ENCODE results near the gene RNF212.

RNF212 gene

GRCh38 chr4:1075809-1076699, 37.3 kb downstream of the RNF212 start:
- H3K4me3 Mint-ChIP-seq: no peak overlapping the region
- H3K36me3 Mint-ChIP-seq (ENCODE audit: low read depth): no peaks in the 10 kb centered on the region
- H3K27ac Mint-ChIP-seq: no peak overlapping the region
- peaks cover 8% of the 10 kb centered on the region for H3K4me1 Mint-ChIP-seq (ENCODE audit: low read depth)
- H3K9me3 Mint-ChIP-seq: no peaks in the 10 kb centered on the region
- peaks cover 20% of the 10 kb centered on the region for H3K27me3 Mint-ChIP-seq (ENCODE audit: low read depth)

GRCh38 chr4:1075225-1075624, 38.1 kb downstream of the RNF212 start:
- Mint-ChIP-seq H3K4me1 (ENCODE audit: low read depth) (peaks cover 8% of the 10 kb centered on the region), H3K9me3 (no peaks in the 10 kb centered on the region), H3K36me3 (ENCODE audit: low read depth) (no peaks in the 10 kb centered on the region), H3K27ac (no peak overlapping the region), H3K4me3 (no peak overlapping the region), H3K27me3 (ENCODE audit: low read depth) (peaks cover 24% of the 10 kb centered on the region)

GRCh38 chr4:1074077-1074476, 39.3 kb downstream of the RNF212 start:
- Mint-ChIP-seq H3K27ac (no peak overlapping the region), H3K4me3 (no peak overlapping the region), H3K4me1 (ENCODE audit: low read depth) (peaks cover 8% of the 10 kb centered on the region)

DNA sequence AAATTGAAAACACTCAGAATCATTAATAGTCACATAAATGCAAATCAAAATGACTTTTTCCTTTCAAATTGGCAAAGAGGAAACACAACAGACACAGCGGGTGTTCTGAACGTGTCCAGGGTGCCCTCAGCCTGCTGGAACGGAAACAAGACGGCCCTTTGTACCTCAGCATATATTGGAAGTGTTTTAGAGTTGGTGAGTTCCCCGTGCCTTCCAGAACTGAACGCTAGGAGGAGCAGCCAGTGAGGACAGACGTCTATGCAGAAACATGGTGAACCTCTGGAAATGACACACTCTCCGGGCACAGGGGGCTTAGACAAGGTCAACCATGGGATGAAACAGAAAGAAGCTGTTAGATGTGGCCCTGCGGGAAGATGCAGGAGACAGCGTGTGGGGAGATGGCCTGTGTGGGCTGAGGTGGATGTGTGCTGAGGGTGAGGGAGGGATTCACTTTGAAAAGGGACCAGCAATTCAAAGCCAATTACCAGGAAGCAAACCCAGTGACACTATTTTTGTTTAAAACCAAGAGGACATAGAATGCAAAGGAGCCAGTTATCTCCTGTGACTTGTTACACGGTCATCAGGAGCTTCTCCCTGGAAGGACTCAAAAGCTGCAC, 40.4 kb downstream of the RNF212 start:
- H3K27me3 Mint-ChIP-seq (ENCODE audit: low read depth): peaks cover 35% of the 10 kb centered on the region
- H3K9me3 Mint-ChIP-seq: no peaks in the 10 kb centered on the region
- H3K4me1 Mint-ChIP-seq (ENCODE audit: low read depth): peaks cover 8% of the 10 kb centered on the region
- H3K4me3 Mint-ChIP-seq: no peak overlapping the region
- no peak overlapping the region for H3K27ac Mint-ChIP-seq
- H3K36me3 Mint-ChIP-seq (ENCODE audit: low read depth): no peaks in the 10 kb centered on the region

More at GRCh38 chr4:1074077-1074476, 39.3 kb downstream of the RNF212 start:
- no peaks in the 10 kb centered on the region for H3K9me3 Mint-ChIP-seq
- H3K27me3 Mint-ChIP-seq (ENCODE audit: low read depth): peaks cover 30% of the 10 kb centered on the region
- H3K36me3 Mint-ChIP-seq (ENCODE audit: low read depth): no peaks in the 10 kb centered on the region

DNA sequence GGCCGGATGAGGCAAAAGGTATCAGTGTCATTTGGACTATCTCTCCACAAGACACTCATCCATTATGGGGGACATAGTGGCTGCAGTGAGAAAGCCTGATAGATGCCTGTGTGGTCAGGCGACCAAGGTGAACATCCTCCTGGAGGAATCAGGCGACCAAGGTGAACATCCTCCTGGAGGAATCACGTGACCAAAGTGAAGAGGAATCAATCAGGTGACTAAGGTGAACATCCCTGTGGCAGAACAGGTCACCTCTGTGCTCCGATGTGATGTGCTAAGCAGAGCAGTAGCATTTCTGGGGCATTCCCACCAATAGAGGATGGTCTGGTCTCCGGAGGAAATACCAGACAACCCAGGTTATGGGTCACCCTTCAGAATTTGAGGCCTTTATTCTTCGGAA, 44.0 kb downstream of the RNF212 start:
- H3K4me3 Mint-ChIP-seq: no peak overlapping the region
- no peak overlapping the region for H3K27ac Mint-ChIP-seq
- H3K27me3 Mint-ChIP-seq (ENCODE audit: low read depth): peaks cover 46% of the 10 kb centered on the region
- peaks cover 8% of the 10 kb centered on the region for H3K4me1 Mint-ChIP-seq (ENCODE audit: low read depth)
- no peaks in the 10 kb centered on the region for H3K36me3 Mint-ChIP-seq (ENCODE audit: low read depth)
- H3K9me3 Mint-ChIP-seq: no peaks in the 10 kb centered on the region

DNA sequence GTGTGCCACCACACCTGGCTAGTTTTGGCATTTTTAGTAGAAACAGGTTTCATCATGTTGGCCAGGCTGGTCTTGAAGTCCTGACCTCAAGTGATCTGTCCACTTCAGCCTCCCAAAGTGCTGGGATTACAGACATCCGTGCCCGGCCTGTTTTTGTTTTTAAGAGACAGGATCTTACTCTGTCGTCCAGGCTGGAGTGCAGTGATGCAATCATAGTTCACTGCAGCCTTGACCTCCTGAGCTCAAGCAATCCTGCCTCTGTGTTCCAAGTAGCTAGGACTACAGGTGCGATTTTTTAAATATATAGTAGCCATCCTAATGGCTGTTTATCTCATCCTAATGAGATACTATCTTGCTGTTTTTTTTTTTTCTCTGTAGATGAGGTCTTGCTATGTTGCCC, 47.6 kb downstream of the RNF212 start:
- Mint-ChIP-seq H3K4me1 (ENCODE audit: low read depth) (peaks cover 13% of the 10 kb centered on the region), H3K9me3 (no peaks in the 10 kb centered on the region), H3K27me3 (ENCODE audit: low read depth) (peaks cover 50% of the 10 kb centered on the region)

GRCh38 chr4:1062419-1062818, 50.9 kb downstream of the RNF212 start:
- peaks cover 34% of the 10 kb centered on the region for H3K27me3 Mint-ChIP-seq (ENCODE audit: low read depth)
- peaks cover 13% of the 10 kb centered on the region for H3K4me1 Mint-ChIP-seq (ENCODE audit: low read depth)
- H3K36me3 Mint-ChIP-seq (ENCODE audit: low read depth): no peaks in the 10 kb centered on the region
- no peaks in the 10 kb centered on the region for H3K9me3 Mint-ChIP-seq
- H3K27ac Mint-ChIP-seq: peak overlapping the region; percentile 46
- H3K4me3 Mint-ChIP-seq: peak overlapping the region; percentile 57

More for the DNA sequence above, 47.6 kb downstream of the RNF212 start:
- no peak overlapping the region for H3K4me3 Mint-ChIP-seq
- H3K27ac Mint-ChIP-seq: no peak overlapping the region
- no peaks in the 10 kb centered on the region for H3K36me3 Mint-ChIP-seq (ENCODE audit: low read depth)

DNA sequence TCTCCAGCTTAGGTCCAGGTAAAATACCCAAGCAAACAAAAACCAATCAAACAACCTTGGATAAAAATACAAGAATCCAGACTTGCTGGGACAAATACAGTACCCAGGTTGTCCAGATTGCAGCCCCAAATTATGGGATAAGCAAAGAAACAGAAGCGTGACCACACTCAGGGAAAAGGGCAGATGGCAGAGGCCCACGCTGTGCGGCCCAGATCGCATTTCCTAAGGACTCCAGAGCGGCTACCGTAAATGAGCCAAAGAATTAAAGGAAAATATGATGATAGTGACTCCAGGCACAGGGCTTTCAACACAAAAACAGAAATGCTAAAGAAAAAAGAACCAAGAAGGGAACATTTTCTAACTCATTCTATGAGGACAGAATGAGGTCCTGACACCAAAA, 51.6 kb downstream of the RNF212 start:
- Mint-ChIP-seq H3K27ac (no peak overlapping the region), H3K4me3 (no peak overlapping the region)

DNA sequence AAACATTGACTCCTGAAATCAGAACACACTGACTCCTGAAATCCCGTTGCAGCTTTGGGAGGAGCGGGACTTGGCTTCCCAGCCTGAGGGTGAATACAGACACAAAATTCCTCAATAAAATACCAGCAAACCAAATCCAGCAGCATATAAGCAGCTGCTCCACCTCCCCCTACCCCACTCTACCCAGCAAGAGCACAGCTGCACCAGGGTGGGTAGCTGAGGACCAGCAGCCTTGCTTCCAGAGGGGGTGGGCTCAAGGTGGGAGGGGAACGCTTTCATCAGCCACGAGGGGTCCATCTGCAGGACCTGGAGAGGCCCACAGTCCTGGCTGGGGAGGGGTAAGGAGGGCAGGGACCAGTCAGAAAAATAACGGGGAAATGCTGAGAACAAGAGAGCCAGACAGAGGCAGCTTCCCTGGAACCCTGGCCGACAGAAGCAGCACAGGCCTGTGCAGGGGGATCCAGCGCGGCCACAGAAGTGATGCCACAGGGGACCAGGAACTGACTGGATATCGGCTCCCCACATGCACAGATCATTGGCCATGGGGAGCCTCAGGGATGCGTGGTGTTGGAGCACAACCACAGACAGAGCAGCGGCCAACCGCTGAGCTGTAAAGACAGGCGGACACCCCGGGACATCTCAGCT, 52.2 kb downstream of the RNF212 start:
- no peak overlapping the region for H3K4me3 Mint-ChIP-seq
- H3K27me3 Mint-ChIP-seq (ENCODE audit: low read depth): peaks cover 31% of the 10 kb centered on the region
- H3K4me1 Mint-ChIP-seq (ENCODE audit: low read depth): peaks cover 14% of the 10 kb centered on the region
- no peaks in the 10 kb centered on the region for H3K36me3 Mint-ChIP-seq (ENCODE audit: low read depth)
- no peaks in the 10 kb centered on the region for H3K9me3 Mint-ChIP-seq
- no peak overlapping the region for H3K27ac Mint-ChIP-seq

More for the DNA sequence above, 51.6 kb downstream of the RNF212 start:
- H3K27me3 Mint-ChIP-seq (ENCODE audit: low read depth): peaks cover 31% of the 10 kb centered on the region
- no peaks in the 10 kb centered on the region for H3K36me3 Mint-ChIP-seq (ENCODE audit: low read depth)
- H3K4me1 Mint-ChIP-seq (ENCODE audit: low read depth): peaks cover 13% of the 10 kb centered on the region
- H3K9me3 Mint-ChIP-seq: no peaks in the 10 kb centered on the region

DNA sequence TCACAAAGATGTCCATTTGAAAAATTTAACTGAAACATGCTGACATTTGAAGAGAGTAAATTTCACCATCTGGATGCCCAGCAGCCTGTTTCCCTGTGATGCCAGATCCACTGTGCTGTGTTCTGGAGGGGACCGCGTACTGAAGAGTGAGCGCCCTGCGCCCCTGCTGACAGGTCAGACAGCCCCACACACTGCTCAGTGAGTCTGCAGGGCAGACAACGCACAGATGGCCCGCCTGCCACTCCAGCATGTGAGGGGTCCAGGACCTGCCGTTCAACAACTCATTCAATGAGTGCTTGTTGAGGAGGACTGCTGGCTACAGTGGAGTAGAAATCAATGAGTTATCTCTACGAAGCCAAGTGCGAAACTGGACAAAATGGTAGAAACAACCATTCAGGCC, 52.7 kb downstream of the RNF212 start:
- Mint-ChIP-seq H3K9me3 (no peaks in the 10 kb centered on the region), H3K27ac (no peak overlapping the region), H3K27me3 (ENCODE audit: low read depth) (peaks cover 31% of the 10 kb centered on the region), H3K4me3 (no peak overlapping the region), H3K4me1 (ENCODE audit: low read depth) (peaks cover 18% of the 10 kb centered on the region), H3K36me3 (ENCODE audit: low read depth) (no peaks in the 10 kb centered on the region)

GRCh38 chr4:1060121-1060520, 53.2 kb downstream of the RNF212 start:
- Mint-ChIP-seq H3K36me3 (ENCODE audit: low read depth) (no peaks in the 10 kb centered on the region), H3K27me3 (ENCODE audit: low read depth) (peaks cover 27% of the 10 kb centered on the region), H3K4me3 (no peak overlapping the region), H3K9me3 (no peaks in the 10 kb centered on the region), H3K27ac (no peak overlapping the region), H3K4me1 (ENCODE audit: low read depth) (peaks cover 18% of the 10 kb centered on the region)

- no peaks in the 10 kb centered on the region for H3K9me3 Mint-ChIP-seq
- H3K27me3 Mint-ChIP-seq (ENCODE audit: low read depth): peaks cover 17% of the 10 kb centered on the region
- peaks cover 18% of the 10 kb centered on the region for H3K4me1 Mint-ChIP-seq (ENCODE audit: low read depth)
- H3K36me3 Mint-ChIP-seq (ENCODE audit: low read depth): no peaks in the 10 kb centered on the region
- no peak overlapping the region for H3K27ac Mint-ChIP-seq
- no peak overlapping the region for H3K4me3 Mint-ChIP-seq
Measured at GRCh38 chr4:1058997-1059665, 54.2 kb downstream of the RNF212 start.

- no peak overlapping the region for H3K4me3 Mint-ChIP-seq
- peaks cover 18% of the 10 kb centered on the region for H3K4me1 Mint-ChIP-seq (ENCODE audit: low read depth)
- peaks cover 13% of the 10 kb centered on the region for H3K27me3 Mint-ChIP-seq (ENCODE audit: low read depth)
- H3K9me3 Mint-ChIP-seq: no peaks in the 10 kb centered on the region
- H3K36me3 Mint-ChIP-seq (ENCODE audit: low read depth): no peaks in the 10 kb centered on the region
- no peak overlapping the region for H3K27ac Mint-ChIP-seq
Measured at GRCh38 chr4:1058198-1058996, 55.0 kb downstream of the RNF212 start.

- H3K27me3 Mint-ChIP-seq (ENCODE audit: low read depth): peaks cover 15% of the 10 kb centered on the region
- H3K36me3 Mint-ChIP-seq (ENCODE audit: low read depth): no peaks in the 10 kb centered on the region
- H3K4me3 Mint-ChIP-seq: no peak overlapping the region
- peaks cover 10% of the 10 kb centered on the region for H3K4me1 Mint-ChIP-seq (ENCODE audit: low read depth)
- no peaks in the 10 kb centered on the region for H3K9me3 Mint-ChIP-seq
- no peak overlapping the region for H3K27ac Mint-ChIP-seq
Measured at GRCh38 chr4:1057403-1057745, 56.0 kb downstream of the RNF212 start.
